ENCODE results near the gene OTOG. TPM values are rescaled to one million over a fixed set of nuclear protein-coding genes. Genes with fewer than 3 reads are reported as not detected.

OTOG gene
- not detected in 5 replicates for total RNA-seq (2022; extraction: Qiagen RNA extraction; ENCODE audit: low read depth)

GRCh38 chr11:17547051-17547577 is at the start of gene OTOG:
Gene OTOG, plus strand, starts transcription at chr11:17547259. Its CDS starts 114 bp downstream, at chr11:17547373.

GRCh38 chr11:17544181-17544622 is 2.9 kb upstream of the OTOG start, which contains the start of gene USH1C:
Gene USH1C, minus strand, starts transcription at chr11:17544416. Its CDS starts 109 bp downstream, at chr11:17544307.

Other genes starting within 250 kb of the OTOG start
- 1.5 to 3.5 TPM (median 2.6 TPM) in 5 replicates for gene NCR3LG1, start 195.5 kb upstream of the OTOG start, total RNA-seq (2022; extraction: Qiagen RNA extraction; ENCODE audit: low read depth)
- 0.40 to 0.65 TPM (median 0.55 TPM) in 5 replicates for gene KCNJ11, start 158.6 kb upstream of the OTOG start, total RNA-seq (2022; extraction: Qiagen RNA extraction; ENCODE audit: low read depth)
- gene ABCC8, start 70.4 kb upstream of the OTOG start, total RNA-seq (2022; extraction: Qiagen RNA extraction; ENCODE audit: low read depth) = 1.1 to 4.1 TPM (median 1.8 TPM) in 5 replicates
- 0.74 to 1.5 TPM (median 1.3 TPM) in 5 replicates for gene USH1C, start 2.8 kb upstream of the OTOG start, total RNA-seq (2022; extraction: Qiagen RNA extraction; ENCODE audit: low read depth)
- not detected in 5 replicates for gene MYOD1, start 172.3 kb downstream of the OTOG start, total RNA-seq (2022; extraction: Qiagen RNA extraction; ENCODE audit: low read depth)
- gene KCNC1, start 187.5 kb downstream of the OTOG start, total RNA-seq (2022; extraction: Qiagen RNA extraction; ENCODE audit: low read depth) = 0.07 to 0.18 TPM (median 0.07 TPM) in 5 replicates